GM12878 (cell line): ENCODE data around the gene KLF6. TPM values are rescaled to one million over a fixed set of nuclear protein-coding genes. Genes with fewer than 3 reads are reported as not detected.

Experiments
- ATAC-seq: fragments of 200-7000 bp; cut with Tn5 transposase; 3 replicates; pipeline ENCODE4 v1.9.1; 2020; ENCODE audit warnings: mild to moderate bottlenecking, moderate library complexity
- BruUV-seq: library from RNA; stranded (reverse); fragments of 400-500 nt; replicated peaks from 2 replicates; lab custom pipeline; 2021; lab: Mats Ljungman, UMichigan
- CTCF ChIA-PET: fragments of 300-600 bp; sonication (Branson Sonifier 250); formaldehyde crosslinking; extraction: SDS; loops from one replicate; lab custom pipeline; 2021; ENCODE audit warnings: inconsistent platforms; lab: Yijun Ruan, JAX
- POLR2A ChIA-PET: fragments of 350-600 bp; formaldehyde crosslinking; extraction: SDS; loops from one replicate; lab custom pipeline; 2021; ENCODE audit warnings: inconsistent platforms; lab: Charles Lee
- RAD21 ChIA-PET: fragments of 300-600 bp; sonication (Branson Sonifier 250); formaldehyde crosslinking; loops from one replicate; lab custom pipeline; 2023; ENCODE audit warnings: antibody characterized with exemption; ENCODE audit not compliant: unreplicated experiment; lab: Charles Lee
- SMC1A ChIA-PET: fragments of 300-600 bp; sonication (Branson Sonifier 250); formaldehyde crosslinking; loops from one replicate; lab custom pipeline; 2023; ENCODE audit not compliant: unreplicated experiment, uncharacterized antibody; lab: Charles Lee
- DNase-seq: peaks from one replicate; pipeline ENCODE4 v3.0.0-alpha.2; 2011; ENCODE audit warnings: low read depth, low spot score
- FAIRE-seq: peaks from 3 replicates; lab custom pipeline; 2011; peaks lifted over from hg19 to GRCh38; lab: Jason Lieb, UNC
- H2AFZ ChIP-seq: 2 replicates; pipeline ENCODE4 v1.6.0; 2011; ENCODE audit warnings: low read depth, low read length, control low read depth; ENCODE audit not compliant: control insufficient read depth
- H3K27ac ChIP-seq: 2 replicates; pipeline ENCODE4 v1.5.1; 2011; ENCODE audit warnings: control low read depth; ENCODE audit not compliant: control insufficient read depth, insufficient read depth
- H3K27me3 ChIP-seq, 2 experiments: replicated peaks in 1 of 2; 2 replicates each; pipeline versions ENCODE4 v1.6.0 to v1.6.1; 2011; ENCODE audit warnings: low read length in 1 of 2; ENCODE audit not compliant: control insufficient read depth in 2 of 2, insufficient read depth in 2 of 2
- H3K36me3 ChIP-seq, 2 experiments: 2 replicates each; pipeline ENCODE4 v1.5.1; 2011; ENCODE audit warnings: low read length in 1 of 2; ENCODE audit not compliant: control insufficient read depth in 2 of 2, insufficient read depth in 2 of 2
- H3K4me1 ChIP-seq: 2 replicates; pipeline ENCODE4 v1.6.1; 2011; ENCODE audit warnings: mild to moderate bottlenecking, low read length, moderate library complexity, mixed read lengths; ENCODE audit not compliant: control insufficient read depth, insufficient read depth
- H3K4me2 ChIP-seq: 2 replicates; pipeline ENCODE4 v1.6.0; 2011; ENCODE audit warnings: control low read depth; ENCODE audit not compliant: control insufficient read depth, insufficient read depth
- H3K4me3 ChIP-seq: fragments of 200-600 bp; sonication (generic); 2 replicates; pipeline ENCODE4 v1.5.1; 2016
- H3K79me2 ChIP-seq: 2 replicates; pipeline ENCODE4 v1.6.0; 2011; ENCODE audit warnings: low read length; ENCODE audit not compliant: control insufficient read depth, insufficient read depth
- H3K9ac ChIP-seq: 2 replicates; pipeline ENCODE4 v1.8.0; 2011; ENCODE audit warnings: low read length, control low read depth, mixed read lengths; ENCODE audit not compliant: control insufficient read depth, insufficient read depth
- H3K9me3 ChIP-seq: replicated peaks from 3 replicates; pipeline ENCODE4 v1.5.1; 2011; ENCODE audit warnings: mild to moderate bottlenecking, low read length; ENCODE audit not compliant: control insufficient read depth, insufficient read depth
- H4K20me1 ChIP-seq: 2 replicates; pipeline ENCODE4 v1.6.0; 2011; ENCODE audit not compliant: control insufficient read depth, insufficient read depth
- BHLHE40 ChIP-seq, 2 experiments: fragments of 450-650 bp in 1 of 2; IDR thresholded peaks; 2 replicates each; pipeline ENCODE4 v1.6.1; 2011 to 2017; ENCODE audit warnings: low read depth in 2 of 2, borderline replicate concordance in 1 of 2, improper control_type of control experiment in 1 of 2, low read length in 1 of 2, mild to moderate bottlenecking in 1 of 2
- MEF2B ChIP-seq: fragments of 450-650 bp; IDR thresholded peaks from 2 replicates; pipeline ENCODE4 v1.6.1; 2018; ENCODE audit warnings: mild to moderate bottlenecking, moderate library complexity; ENCODE audit not compliant: partially characterized antibody, poor library complexity, severe bottlenecking
- NFXL1 ChIP-seq: fragments of 450-650 bp; IDR thresholded peaks from 2 replicates; pipeline ENCODE4 v1.6.1; 2017; ENCODE audit warnings: antibody characterized with exemption, mild to moderate bottlenecking, borderline replicate concordance
- POLR2A ChIP-seq: IDR thresholded peaks from 2 replicates; pipeline ENCODE4 v1.6.1; 2011; ENCODE audit warnings: low read depth, mild to moderate bottlenecking, low read length
- WGBS: methylation state at CpG from one replicate; pipeline ENCODE4 v1.1.6; 2016; ENCODE audit warnings: low lambda C conversion rate; ENCODE audit not compliant: insufficient replicate concordance, insufficient coverage; ENCODE audit errors: missing lambda C conversion rate; 5-methylcytosine and 5-hydroxymethylcytosine counted together
- in situ Hi-C: fragments of 300-500 bp; cut with MboI; formaldehyde crosslinking; loops from 9 replicates; pipeline ENCODE4 v1.14.3; 2018; ENCODE audit warnings: mixed read lengths
- intact Hi-C: fragments of 100-400 bp; cut with micrococcal nuclease; formaldehyde crosslinking; loops from one replicate; pipeline ENCODE4 v1.14.2; 2022; ENCODE audit not compliant: unreplicated experiment
- polyA plus RNA-seq, 11 experiments: library from polyadenylated mRNA; depleted of rRNA in 4 of 11; unstranded in 6 of 11; stranded (reverse) in 5 of 11; fragments of >200 nt; fragmentation: Nextera tagmentation in 4 of 11; fragmentation: Illumina TruSeq in 1 of 11; extraction: Ambion mirVana in 4 of 11; extraction: Trizol in 1 of 11; gene quantifications; 1 replicate in 1 of 11; 2 replicates in 10 of 11; pipeline versions ENCODE4 v1.2.1 to v1.2.3, GENCODE V29; 2011 to 2016; ENCODE audit warnings: inconsistent platforms in 2 of 11, missing spikeins in 2 of 11, low read depth in 1 of 11
- total RNA-seq, 4 experiments: library from RNA; depleted of rRNA in 3 of 4; stranded (reverse); fragments of >200 nt in 3 of 4; fragmentation: Illumina TruSeq in 1 of 4; extraction: Trizol in 1 of 4; gene quantifications; 2 replicates each; pipeline versions ENCODE4 v1.2.1 to v1.2.3, GENCODE V29; 2013 to 2021
- TF ChIP-seq, protein P1 (sequence below): fragments of 450-650 bp; conservative IDR thresholded peaks from 2 replicates; pipeline ENCODE4 v1.6.1; 2017; ENCODE audit warnings: mild to moderate bottlenecking, moderate library complexity

KLF6 gene
- total and polyA plus RNA-seq, 10 of the 15 experiments (the other 5 are each of a cell fraction or from before 2014, with no cell fraction given), result 7.4 to 54.1 (median 23.5) TPM

- Histone ChIP-seq H2AFZ (peak overlapping the region; percentile 85; the same call in 1 of the 2 replicates), H3K4me1 (peaks cover 34% of the 10 kb centered on the region), H3K4me3 (no peak overlapping the region), H3K9ac (no peak overlapping the region), H3K27me3 (no peaks in the 10 kb centered on the region), H3K9me3 (peaks cover 9% of the 10 kb centered on the region; the same call in 2 of the 3 replicates), H3K27ac (no peak overlapping the region), H3K79me2 (no peaks in the 10 kb centered on the region), H4K20me1 (no peaks in the 10 kb centered on the region), H3K36me3 (no peaks in the 10 kb centered on the region), H3K4me2 (peak overlapping the region; percentile 65; the same call in 1 of the 2 replicates)
- no peak for FAIRE-seq
- SMC1A ChIA-PET, result interaction anchor here (0.7 to 3.7 kb wide), 8 partner anchors 8 to 228 kb away, joined by 3 to 15 read pairs (median 4); no protein-coding TSS in a partner anchor
- RAD21 ChIA-PET, result interaction anchor here (0.5 to 3.5 kb wide), 2 partner anchors 11 to 25 kb away, joined by 3 to 13 read pairs; no protein-coding TSS in a partner anchor
- ATAC-seq, result no peak
- CTCF ChIA-PET, result interaction anchor here (1.1 to 1.2 kb wide), 2 partner anchors 18 kb away, joined by 3 to 5 read pairs; no protein-coding TSS in a partner anchor
- TF ChIP-seq POLR2A, result no peak
- no peak for TF ChIP-seq BHLHE40 (IDR thresholded peaks at IDR 0.05; ENCODE audit: borderline replicate concordance in 1 of 2, low read depth in 2 of 2, low read length in 1 of 2)
- TF ChIP-seq MEF2B, result no peak
- TF ChIP-seq NFXL1, result no peak
- TF ChIP-seq, protein P1, sequence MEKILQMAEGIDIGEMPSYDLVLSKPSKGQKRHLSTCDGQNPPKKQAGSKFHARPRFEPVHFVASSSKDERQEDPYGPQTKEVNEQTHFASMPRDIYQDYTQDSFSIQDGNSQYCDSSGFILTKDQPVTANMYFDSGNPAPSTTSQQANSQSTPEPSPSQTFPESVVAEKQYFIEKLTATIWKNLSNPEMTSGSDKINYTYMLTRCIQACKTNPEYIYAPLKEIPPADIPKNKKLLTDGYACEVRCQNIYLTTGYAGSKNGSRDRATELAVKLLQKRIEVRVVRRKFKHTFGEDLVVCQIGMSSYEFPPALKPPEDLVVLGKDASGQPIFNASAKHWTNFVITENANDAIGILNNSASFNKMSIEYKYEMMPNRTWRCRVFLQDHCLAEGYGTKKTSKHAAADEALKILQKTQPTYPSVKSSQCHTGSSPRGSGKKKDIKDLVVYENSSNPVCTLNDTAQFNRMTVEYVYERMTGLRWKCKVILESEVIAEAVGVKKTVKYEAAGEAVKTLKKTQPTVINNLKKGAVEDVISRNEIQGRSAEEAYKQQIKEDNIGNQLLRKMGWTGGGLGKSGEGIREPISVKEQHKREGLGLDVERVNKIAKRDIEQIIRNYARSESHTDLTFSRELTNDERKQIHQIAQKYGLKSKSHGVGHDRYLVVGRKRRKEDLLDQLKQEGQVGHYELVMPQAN, result no peak
- WGBS, result 87% methylated on average over 8 of the region's 8 CpGs
- no TSS peak for BruUV-seq
- POLR2A ChIA-PET, result no interaction called here
- DNase-seq, result no peak
- intact Hi-C loops (no loop called here), in situ Hi-C loops (no loop called here)
Observed at GRCh38 chr10:3763852-3764625, 21.0 kb downstream of the KLF6 start.
